Measurements from ENCODE around the gene TIMMDC1. TPM values are rescaled to one million over a fixed set of nuclear protein-coding genes. Genes with fewer than 3 reads are reported as not detected.

The TIMMDC1 gene
- total and polyA plus RNA-seq, 11 donors: 78.6 to 297 (median 213) TPM

DNA sequence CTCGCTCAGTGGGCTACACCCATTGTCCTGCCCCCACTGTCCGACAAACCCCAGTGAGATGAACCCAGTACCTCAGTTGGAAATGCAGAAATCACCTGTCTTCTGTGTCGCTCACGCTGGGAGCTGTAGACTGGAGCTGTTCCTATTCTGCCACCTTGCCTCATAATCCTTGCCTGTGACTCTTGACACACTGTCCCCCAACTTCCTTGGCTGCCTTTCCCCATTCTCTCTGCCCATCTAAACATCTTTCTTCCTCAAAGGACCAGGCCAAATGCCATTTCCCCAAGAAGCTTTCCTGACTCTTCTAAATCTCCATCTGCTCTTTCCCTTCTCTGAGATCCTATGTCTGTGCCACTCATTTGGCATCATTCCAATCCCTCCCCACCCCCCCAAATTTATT, 70.8 kb downstream of the TIMMDC1 start:
- intact Hi-C loops (cut with DNase I): no loop called here
- H3K4me3 ChIP-seq: no peak overlapping the region
- no peaks in the 10 kb centered on the region for H3K27me3 ChIP-seq
- no peak for ATAC-seq
- no peaks in the 10 kb centered on the region for H3K36me3 ChIP-seq
- H3K9me3 ChIP-seq: peaks cover 0 to 3% (median 0%) of the 10 kb centered on the region in 12 donors
- WGBS, 4 donors: 89 to 95% (median 92%) methylated on average over 4 of the region's 4 CpGs
- DNase-seq: no peak
- H3K4me1 ChIP-seq: peaks cover 0 to 36% (median 6%) of the 10 kb centered on the region in 12 donors
- no peak for TF ChIP-seq POLR2A (IDR thresholded peaks at IDR 0.05)
- TF ChIP-seq, protein P1, sequence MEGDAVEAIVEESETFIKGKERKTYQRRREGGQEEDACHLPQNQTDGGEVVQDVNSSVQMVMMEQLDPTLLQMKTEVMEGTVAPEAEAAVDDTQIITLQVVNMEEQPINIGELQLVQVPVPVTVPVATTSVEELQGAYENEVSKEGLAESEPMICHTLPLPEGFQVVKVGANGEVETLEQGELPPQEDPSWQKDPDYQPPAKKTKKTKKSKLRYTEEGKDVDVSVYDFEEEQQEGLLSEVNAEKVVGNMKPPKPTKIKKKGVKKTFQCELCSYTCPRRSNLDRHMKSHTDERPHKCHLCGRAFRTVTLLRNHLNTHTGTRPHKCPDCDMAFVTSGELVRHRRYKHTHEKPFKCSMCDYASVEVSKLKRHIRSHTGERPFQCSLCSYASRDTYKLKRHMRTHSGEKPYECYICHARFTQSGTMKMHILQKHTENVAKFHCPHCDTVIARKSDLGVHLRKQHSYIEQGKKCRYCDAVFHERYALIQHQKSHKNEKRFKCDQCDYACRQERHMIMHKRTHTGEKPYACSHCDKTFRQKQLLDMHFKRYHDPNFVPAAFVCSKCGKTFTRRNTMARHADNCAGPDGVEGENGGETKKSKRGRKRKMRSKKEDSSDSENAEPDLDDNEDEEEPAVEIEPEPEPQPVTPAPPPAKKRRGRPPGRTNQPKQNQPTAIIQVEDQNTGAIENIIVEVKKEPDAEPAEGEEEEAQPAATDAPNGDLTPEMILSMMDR (IDR thresholded peaks at IDR 0.05): no peak
- peak overlapping the region in 1 of 12 donors; percentile 86 for H3K27ac ChIP-seq

DNA sequence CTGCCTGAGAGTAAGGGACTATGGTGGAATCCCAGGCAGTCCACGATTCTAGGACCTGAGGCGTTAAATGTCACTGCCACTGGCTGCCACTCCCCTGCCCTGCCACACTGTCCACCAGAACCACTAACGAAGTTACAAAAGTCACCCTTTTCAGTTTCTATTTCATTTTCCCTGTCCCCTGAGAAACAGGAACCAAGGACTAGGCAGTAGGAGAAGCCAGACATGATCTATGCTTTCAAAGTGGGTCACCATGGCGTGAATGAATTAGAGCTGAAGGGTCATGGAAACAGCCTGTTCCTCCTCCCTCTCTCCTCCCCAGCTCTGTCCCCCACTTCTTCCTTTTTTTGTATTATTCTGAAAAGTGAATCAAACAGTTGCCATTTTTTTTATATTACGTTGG, 71.9 kb downstream of the TIMMDC1 start:
- 83 to 85% (median 84%) methylated on average over 5 of the region's 5 CpGs for WGBS, 4 donors
- Histone ChIP-seq H3K27ac (peak overlapping the region in 9 of 12 donors; percentile 26 to 86 (median 57)), H3K27me3 (no peaks in the 10 kb centered on the region), H3K4me1 (peaks cover 0 to 36% (median 6%) of the 10 kb centered on the region in 12 donors), H3K9me3 (no peaks in the 10 kb centered on the region), H3K4me3 (no peak overlapping the region), H3K36me3 (no peaks in the 10 kb centered on the region)
- TF ChIP-seq POLR2A (IDR thresholded peaks at IDR 0.05): no peak
- TF ChIP-seq, protein P1 (IDR thresholded peaks at IDR 0.05): no peak
- ATAC-seq (peak; percentile 42 to 79 (median 62)), DNase-seq (no peak)
- intact Hi-C loops (cut with DNase I): no loop called here

DNA sequence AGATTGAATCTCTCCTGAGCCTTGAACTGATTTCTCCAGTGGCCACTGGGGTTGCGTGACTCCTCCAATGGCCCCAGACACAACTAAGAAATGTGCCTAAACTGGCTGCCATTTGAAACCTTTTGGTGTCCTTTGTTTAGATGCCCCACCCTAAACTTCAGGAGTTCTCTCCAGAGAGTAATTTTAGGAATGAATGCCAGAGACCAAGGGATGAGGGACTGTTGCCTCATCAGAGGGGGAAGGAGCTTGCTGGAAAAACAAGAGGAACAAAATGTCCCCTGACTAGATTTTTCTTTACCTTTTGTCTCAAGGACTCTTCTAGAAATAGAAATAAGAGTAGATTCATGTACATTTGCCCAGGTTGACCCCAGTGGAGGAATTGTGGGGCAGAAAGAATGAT, 72.9 kb downstream of the TIMMDC1 start:
- WGBS, 4 donors: 81 to 94% (median 84%) methylated on average over 1 of the region's 1 CpG
- intact Hi-C loops (cut with DNase I): no loop called here
- Histone ChIP-seq H3K4me3 (no peak overlapping the region), H3K4me1 (peaks cover 0 to 36% (median 6%) of the 10 kb centered on the region in 12 donors), H3K36me3 (no peaks in the 10 kb centered on the region), H3K27me3 (no peaks in the 10 kb centered on the region), H3K9me3 (no peaks in the 10 kb centered on the region), H3K27ac (peak overlapping the region; percentile 16 to 86 (median 56))
- TF ChIP-seq POLR2A (IDR thresholded peaks at IDR 0.05): no peak
- TF ChIP-seq, protein P1 (IDR thresholded peaks at IDR 0.05): no peak
- peak in 2 of 4 donors; percentile 53 for ATAC-seq
- no peak for DNase-seq

DNA sequence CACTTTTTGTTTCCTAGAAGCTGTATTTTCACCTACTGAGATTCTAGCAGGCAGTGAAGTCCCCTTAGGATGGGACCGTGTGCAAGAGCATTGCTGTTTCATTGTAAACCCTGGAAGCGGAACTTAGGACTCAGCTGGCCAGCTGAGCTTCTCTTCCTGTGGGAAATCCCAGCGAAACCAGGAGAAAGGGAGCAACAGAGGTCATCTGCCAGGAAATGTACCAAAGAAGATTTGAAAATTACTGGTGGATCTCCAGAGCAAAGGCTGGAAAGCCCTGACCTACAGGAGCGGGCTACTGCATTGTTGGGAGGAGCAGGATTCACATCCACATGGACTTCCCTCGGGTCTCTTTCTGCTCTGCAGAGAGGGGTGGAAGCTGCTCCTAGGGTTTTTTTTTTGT, 73.3 kb downstream of the TIMMDC1 start:
- H3K4me3 ChIP-seq: no peak overlapping the region
- H3K4me1 ChIP-seq: peaks cover 0 to 36% (median 6%) of the 10 kb centered on the region in 12 donors
- H3K9me3 ChIP-seq: no peaks in the 10 kb centered on the region
- ATAC-seq (peak in 3 of 4 donors; percentile 61 to 83 (median 65)), DNase-seq (peak in 1 of 5 donors; percentile 29)
- intact Hi-C loops (cut with DNase I): no loop called here
- no peaks in the 10 kb centered on the region for H3K27me3 ChIP-seq
- WGBS, 4 donors: 30 to 65% (median 49%) methylated on average over 5 of the region's 5 CpGs
- TF ChIP-seq, protein P1 (IDR thresholded peaks at IDR 0.05): no peak
- TF ChIP-seq POLR2A (IDR thresholded peaks at IDR 0.05): no peak
- H3K27ac ChIP-seq: peak overlapping the region; percentile 16 to 86 (median 56)
- H3K36me3 ChIP-seq: no peaks in the 10 kb centered on the region

Other genes starting within 250 kb of the TIMMDC1 start
- 10 to 100 TPM; 29.8 to 79.1 (median 37.8) TPM for gene ARHGAP31, start 204.2 kb upstream of the TIMMDC1 start, total RNA-seq
- 10 to 100 TPM; 10.4 to 28.6 TPM for gene ARHGAP31, start 204.2 kb upstream of the TIMMDC1 start, polyA plus RNA-seq
- gene TMEM39A, start 34.9 kb upstream of the TIMMDC1 start, total RNA-seq: 10 to 100 TPM in 7 of 9 donors, 1 to 10 TPM in 2; 8.7 to 21.0 (median 15.6) TPM
- 10 to 100 TPM in 1 of 2 donors, 1 to 10 TPM in 1; 4.8 to 18.9 TPM for gene TMEM39A, start 34.9 kb upstream of the TIMMDC1 start, polyA plus RNA-seq
- gene POGLUT1, start 29.6 kb upstream of the TIMMDC1 start, total RNA-seq: 10 to 100 TPM in 2 of 9 donors, 1 to 10 TPM in 7; 2.2 to 17.5 (median 5.9) TPM
- gene POGLUT1, start 29.6 kb upstream of the TIMMDC1 start, polyA plus RNA-seq: 10 to 100 TPM in 1 of 2 donors, 1 to 10 TPM in 1; 4.0 to 20.8 TPM
- gene CD80, start 61.1 kb downstream of the TIMMDC1 start, total RNA-seq: 1 to 10 TPM in 1 of 9 donors, under 1 TPM in 5, not detected in 3; 0.22 to 4.4 (median 0.39) TPM
- under 1 TPM; 0.12 to 0.19 TPM for gene CD80, start 61.1 kb downstream of the TIMMDC1 start, polyA plus RNA-seq
- gene ADPRH, start 80.9 kb downstream of the TIMMDC1 start, total RNA-seq: 10 to 100 TPM in 6 of 9 donors, 1 to 10 TPM in 3; 9.7 to 17.5 (median 11.5) TPM
- gene ADPRH, start 80.9 kb downstream of the TIMMDC1 start, polyA plus RNA-seq: 10 to 100 TPM in 1 of 2 donors, 1 to 10 TPM in 1; 5.0 to 14.2 TPM
- 10 to 100 TPM in 1 of 9 donors, 1 to 10 TPM in 6, under 1 TPM in 2; 0.58 to 23.8 (median 1.8) TPM for gene PLA1A, start 99.3 kb downstream of the TIMMDC1 start, total RNA-seq
- gene PLA1A, start 99.3 kb downstream of the TIMMDC1 start, polyA plus RNA-seq: 1 to 10 TPM in 1 of 2 donors, under 1 TPM in 1; 0.86 to 2.6 TPM
- 100 to 1,000 TPM; 573 to 947 (median 768) TPM for gene POPDC2, start 162.0 kb downstream of the TIMMDC1 start, total RNA-seq
- gene POPDC2, start 162.0 kb downstream of the TIMMDC1 start, polyA plus RNA-seq: 1,000 to 10,000 TPM in 1 of 2 donors, 100 to 1,000 TPM in 1; 511 to 1,022 TPM
- gene COX17, start 178.9 kb downstream of the TIMMDC1 start, total RNA-seq: 100 to 1,000 TPM in 5 of 9 donors, 10 to 100 TPM in 4; 73.8 to 173 (median 112) TPM
- 100 to 1,000 TPM; 176 to 728 TPM for gene COX17, start 178.9 kb downstream of the TIMMDC1 start, polyA plus RNA-seq
- 1 to 10 TPM in 3 of 9 donors, under 1 TPM in 5, not detected in 1; 0.16 to 1.9 (median 0.56) TPM for gene CFAP91, start 204.5 kb downstream of the TIMMDC1 start, total RNA-seq
- under 1 TPM; 0.19 to 0.21 TPM for gene CFAP91, start 204.5 kb downstream of the TIMMDC1 start, polyA plus RNA-seq